Panc1 (cell line): ENCODE measurements around the gene KAT2B.

Source experiments
- CTCF ChIP-seq: fragments of 450-650 bp; IDR thresholded peaks from 2 replicates; pipeline ENCODE4 v1.5.1; 2017; ENCODE audit warnings: mild to moderate bottlenecking
- POLR2AphosphoS5 ChIP-seq: IDR thresholded peaks from 2 replicates; pipeline ENCODE4 v1.6.1; 2012; ENCODE audit warnings: mild to moderate bottlenecking, low read depth, low read length, moderate library complexity
- SIN3A ChIP-seq: IDR thresholded peaks from 2 replicates; pipeline ENCODE4 v1.6.1; 2012; ENCODE audit warnings: low read depth, mild to moderate bottlenecking, low read length, moderate library complexity, borderline replicate concordance; ENCODE audit not compliant: insufficient read depth

DNA sequence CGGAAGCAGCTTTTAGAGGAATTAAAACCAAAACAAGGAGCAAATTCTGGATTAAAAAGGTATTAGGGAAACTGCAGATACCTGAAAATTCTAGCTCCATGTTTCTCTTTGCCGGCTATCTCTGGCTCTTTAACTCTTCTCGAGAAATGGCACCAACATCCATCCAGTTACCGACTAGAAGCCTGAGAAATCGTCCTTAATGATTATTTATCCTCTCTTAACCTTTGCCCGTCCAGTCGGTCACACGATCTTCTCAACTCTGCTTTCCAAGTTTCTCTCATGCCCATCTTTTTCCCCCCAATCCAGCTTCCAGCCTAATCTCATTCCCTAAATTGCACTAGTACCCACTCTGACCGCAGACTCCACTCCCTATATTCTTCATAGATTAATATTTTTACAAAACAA, 146.4 kb downstream of the KAT2B start:
- TF ChIP-seq CTCF (no peak), POLR2AphosphoS5 (no peak), SIN3A (no peak)
